ENCODE data around the gene CCDC167. TPM values are rescaled to one million over a fixed set of nuclear protein-coding genes. Genes with fewer than 3 reads are reported as not detected.

CCDC167 gene
- total and polyA plus RNA-seq, 2 of the 8 experiments (the other 6 are each of a cell fraction or from before 2014, with no cell fraction given) = 11.0 to 26.5 TPM

- Histone ChIP-seq H2AFZ (ENCODE audit: low read length) (no peak overlapping the region), H3K56ac (replicated peaks; ENCODE audit: insufficient read length, low read depth, low read length) (no peak overlapping the region), H3K4ac (replicated peaks; ENCODE audit: insufficient read length, low read depth, low read length) (no peak overlapping the region), H3K36me3 (ENCODE audit: control insufficient read depth in 2 of 4, insufficient read depth in 4 of 4, low read length in 3 of 4) (no peaks in the 10 kb centered on the region), H3K4me2 (ENCODE audit: insufficient read depth in 1 of 2, low read depth in 2 of 2, low read length in 2 of 2) (no peak overlapping the region), H3K14ac (ENCODE audit: insufficient read length) (no peak overlapping the region), H3K9ac (replicated peaks in 1 of 4; ENCODE audit: extremely low read depth in 1 of 4, low read depth in 3 of 4, low read length in 3 of 4) (no peak overlapping the region; a peak in 1 of 7 replicates), H2BK5ac (ENCODE audit: low read depth, low read length) (no peak overlapping the region), H2BK120ac (replicated peaks; ENCODE audit: low read depth, low read length) (no peak overlapping the region), H4K8ac (ENCODE audit: extremely low read depth, insufficient read depth, low read length) (no peak overlapping the region), H2BK12ac (ENCODE audit: low read depth, low read length) (no peak overlapping the region), H2BK15ac (ENCODE audit: low read length) (no peak overlapping the region), H3K23me2 (ENCODE audit: low read depth, low read length) (no peaks in the 10 kb centered on the region), H4K5ac (ENCODE audit: insufficient read length, low read depth, low read length) (no peak overlapping the region), H3K4me3 (ENCODE audit: extremely low read depth in 1 of 4, insufficient read depth in 2 of 4, low read depth in 3 of 4, low read length in 4 of 4) (no peak overlapping the region), H3K79me2 (ENCODE audit: control insufficient read depth in 1 of 2, insufficient read depth in 2 of 2, low read length in 2 of 2) (no peaks in the 10 kb centered on the region), H2AK5ac (ENCODE audit: low read depth, low read length) (no peak overlapping the region), H3K9me3 (ENCODE audit: insufficient read depth in 2 of 2, low read depth in 1 of 2, low read length in 1 of 2) (no peaks in the 10 kb centered on the region), H4K91ac (replicated peaks; ENCODE audit: insufficient read length, low read length) (no peak overlapping the region), H3K79me1 (ENCODE audit: low read depth, low read length) (no peaks in the 10 kb centered on the region), H3K27ac (ENCODE audit: low read depth, low read length) (no peak overlapping the region), H3K27me3 (replicated peaks in 1 of 4; ENCODE audit: control insufficient read depth in 3 of 4, extremely low read depth in 1 of 4, insufficient read depth in 3 of 4, low read length in 3 of 4) (no peaks in the 10 kb centered on the region; a peak in 1 of 7 replicates), H3K23ac (ENCODE audit: insufficient read length) (no peak overlapping the region), H2BK20ac (ENCODE audit: low read length) (no peak overlapping the region), H4K20me1 (replicated peaks in 1 of 2; ENCODE audit: control insufficient read depth in 1 of 2, insufficient read depth in 2 of 2, low read length in 2 of 2) (no peaks in the 10 kb centered on the region), H3K18ac (ENCODE audit: extremely low read depth, low read length) (no peak overlapping the region), H3K4me1 (replicated peaks in 1 of 4; ENCODE audit: control insufficient read depth in 3 of 4, insufficient read depth in 4 of 4, low read length in 3 of 4) (no peaks in the 10 kb centered on the region; a peak in 1 of 7 replicates)
- DNase-seq (ENCODE audit: low read depth in 1 of 2, low spot score in 2 of 2) (no peak), FAIRE-seq (no peak)
- ChIA-PET POLR2A (ENCODE audit: partially characterized antibody) (interaction anchor here (1.8 kb wide), 1 partner anchor 9 kb away, joined by 5 read pairs; no protein-coding TSS in a partner anchor), CTCF (ENCODE audit: partially characterized antibody) (interaction anchor here (0.7 to 5.5 kb wide), 13 partner anchors 10 to 218 kb away, joined by 3 to 68 read pairs (median 4); no protein-coding TSS in a partner anchor)
- 79% methylated on average over 9 of the region's 9 CpGs; no CpG with 5 or more reads in 1 of the 2 experiments for WGBS, 2 experiments (ENCODE audit: extremely low coverage in 1 of 2, insufficient coverage in 1 of 2, insufficient read length in 1 of 2, insufficient replicate concordance in 2 of 2, low coverage in 1 of 2, low lambda C conversion rate in 2 of 2, missing lambda C conversion rate in 1 of 2)
- TF ChIP-seq, protein P1, sequence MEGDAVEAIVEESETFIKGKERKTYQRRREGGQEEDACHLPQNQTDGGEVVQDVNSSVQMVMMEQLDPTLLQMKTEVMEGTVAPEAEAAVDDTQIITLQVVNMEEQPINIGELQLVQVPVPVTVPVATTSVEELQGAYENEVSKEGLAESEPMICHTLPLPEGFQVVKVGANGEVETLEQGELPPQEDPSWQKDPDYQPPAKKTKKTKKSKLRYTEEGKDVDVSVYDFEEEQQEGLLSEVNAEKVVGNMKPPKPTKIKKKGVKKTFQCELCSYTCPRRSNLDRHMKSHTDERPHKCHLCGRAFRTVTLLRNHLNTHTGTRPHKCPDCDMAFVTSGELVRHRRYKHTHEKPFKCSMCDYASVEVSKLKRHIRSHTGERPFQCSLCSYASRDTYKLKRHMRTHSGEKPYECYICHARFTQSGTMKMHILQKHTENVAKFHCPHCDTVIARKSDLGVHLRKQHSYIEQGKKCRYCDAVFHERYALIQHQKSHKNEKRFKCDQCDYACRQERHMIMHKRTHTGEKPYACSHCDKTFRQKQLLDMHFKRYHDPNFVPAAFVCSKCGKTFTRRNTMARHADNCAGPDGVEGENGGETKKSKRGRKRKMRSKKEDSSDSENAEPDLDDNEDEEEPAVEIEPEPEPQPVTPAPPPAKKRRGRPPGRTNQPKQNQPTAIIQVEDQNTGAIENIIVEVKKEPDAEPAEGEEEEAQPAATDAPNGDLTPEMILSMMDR (IDR thresholded peaks at IDR 0.05; ENCODE audit: control extremely low read depth in 1 of 3, insufficient read depth in 1 of 3, low read depth in 1 of 3, low read length in 3 of 3) = peak in 2 of 3 experiments; percentile 19 to 27; a peak in 2 of 4 replicates
- no peak for TF ChIP-seq USF2 (IDR thresholded peaks at IDR 0.05; ENCODE audit: low read length)
- peak; percentile 32 to 50; a peak in 3 of 4 replicates for TF ChIP-seq RAD21 (IDR thresholded peaks at IDR 0.05 in 1 of 2, conservative IDR thresholded peaks at IDR 0.05 in 1 of 2; ENCODE audit: low read depth in 2 of 2, low read length in 2 of 2)
- no peak for TF ChIP-seq ZNF274 (IDR thresholded peaks at IDR 0.05; ENCODE audit: borderline replicate concordance, extremely low read depth, low read length)
Measured at GRCh38 chr6:37546141-37546871, 46.6 kb upstream of the CCDC167 start.
